DOHH2 (cell line): Measurements from ENCODE around the gene HEATR5A.

Experiments used
- EZH2phosphoT487 ChIP-seq: fragments of 200-600 bp; sonication (generic); IDR thresholded peaks from 2 replicates; pipeline ENCODE4 v1.6.1; 2017; ENCODE audit warnings: borderline replicate concordance, mild to moderate bottlenecking, antibody characterized with exemption, low read length, moderate library complexity, mixed read lengths
- TF ChIP-seq, protein P1 (sequence below): fragments of 200-600 bp; sonication (generic); IDR thresholded peaks from one replicate; pipeline ENCODE4 v1.5.1; 2014; ENCODE audit warnings: antibody characterized with exemption, mild to moderate bottlenecking, low read depth, low read length; ENCODE audit not compliant: poor library complexity, severe bottlenecking

- TF ChIP-seq, protein P1, sequence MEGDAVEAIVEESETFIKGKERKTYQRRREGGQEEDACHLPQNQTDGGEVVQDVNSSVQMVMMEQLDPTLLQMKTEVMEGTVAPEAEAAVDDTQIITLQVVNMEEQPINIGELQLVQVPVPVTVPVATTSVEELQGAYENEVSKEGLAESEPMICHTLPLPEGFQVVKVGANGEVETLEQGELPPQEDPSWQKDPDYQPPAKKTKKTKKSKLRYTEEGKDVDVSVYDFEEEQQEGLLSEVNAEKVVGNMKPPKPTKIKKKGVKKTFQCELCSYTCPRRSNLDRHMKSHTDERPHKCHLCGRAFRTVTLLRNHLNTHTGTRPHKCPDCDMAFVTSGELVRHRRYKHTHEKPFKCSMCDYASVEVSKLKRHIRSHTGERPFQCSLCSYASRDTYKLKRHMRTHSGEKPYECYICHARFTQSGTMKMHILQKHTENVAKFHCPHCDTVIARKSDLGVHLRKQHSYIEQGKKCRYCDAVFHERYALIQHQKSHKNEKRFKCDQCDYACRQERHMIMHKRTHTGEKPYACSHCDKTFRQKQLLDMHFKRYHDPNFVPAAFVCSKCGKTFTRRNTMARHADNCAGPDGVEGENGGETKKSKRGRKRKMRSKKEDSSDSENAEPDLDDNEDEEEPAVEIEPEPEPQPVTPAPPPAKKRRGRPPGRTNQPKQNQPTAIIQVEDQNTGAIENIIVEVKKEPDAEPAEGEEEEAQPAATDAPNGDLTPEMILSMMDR: no peak
- TF ChIP-seq EZH2phosphoT487: no peak
Measured at GRCh38 chr14:31386271-31386670, 34.1 kb downstream of the HEATR5A start.
